ENCODE results near the gene ZNF239. TPM values are rescaled to one million over a fixed set of nuclear protein-coding genes. Genes with fewer than 3 reads are reported as not detected.

The ZNF239 gene
- total RNA-seq, 1 experiment from 2014 or later, result 16.4 TPM

DNA sequence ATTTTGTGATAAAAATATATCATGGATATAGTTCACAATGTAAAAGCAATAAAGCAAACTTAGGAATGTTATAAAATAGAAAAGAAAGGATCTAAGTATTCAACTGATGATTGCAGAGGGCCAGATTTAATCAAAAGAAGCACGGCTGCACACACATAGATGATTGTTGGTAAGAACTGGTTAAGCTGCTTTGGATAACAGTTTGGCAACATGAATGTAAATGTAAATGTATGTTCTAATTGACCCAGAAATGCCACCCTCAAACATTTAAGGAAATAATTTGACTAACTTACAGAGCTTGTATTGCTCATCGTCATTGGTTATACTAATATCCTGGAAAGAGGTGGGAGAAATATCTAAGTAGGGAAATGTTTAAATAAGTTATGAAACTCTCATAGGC, 45.0 kb upstream of the ZNF239 start:
- H3K4me3 ChIP-seq (ENCODE audit: low read depth, low read length), result no peak overlapping the region
- CTCF ChIA-PET, result no interaction called here
- Mint-ChIP-seq H3K9me3 (ENCODE audit: unreplicated experiment) (peaks cover 41% of the 10 kb centered on the region), H3K27ac (ENCODE audit: unreplicated experiment) (no peak overlapping the region), H3K27me3 (ENCODE audit: insufficient read depth, unreplicated experiment) (no peaks in the 10 kb centered on the region), H3K4me1 (ENCODE audit: low read depth, unreplicated experiment) (no peaks in the 10 kb centered on the region), H3K4me3 (ENCODE audit: unreplicated experiment) (no peak overlapping the region), H3K36me3 (ENCODE audit: insufficient read depth, unreplicated experiment) (peaks cover 28% of the 10 kb centered on the region)
- BruUV-seq (replicated peaks), result no TSS peak
- H3K36me3 ChIP-seq (ENCODE audit: control insufficient read depth, insufficient read depth, low read length), result no peaks in the 10 kb centered on the region
- POLR2A ChIA-PET, result no interaction called here
- H3K27me3 ChIP-seq (replicated peaks; ENCODE audit: control insufficient read depth, insufficient read depth, low read length), result no peaks in the 10 kb centered on the region
- TF ChIP-seq CTCF (IDR thresholded peaks at IDR 0.05; ENCODE audit: insufficient read depth in 1 of 2, low read depth in 1 of 2, low read length in 1 of 2, severe bottlenecking in 1 of 2, unreplicated experiment in 1 of 2), result no peak
- intact Hi-C loops (cut with micrococcal nuclease; ENCODE audit: unreplicated experiment), result no loop called here
- no peaks in the 10 kb centered on the region for H3K4me1 ChIP-seq
- H3K9me3 ChIP-seq, result peaks cover 53% of the 10 kb centered on the region
- no peak for DNase-seq

DNA sequence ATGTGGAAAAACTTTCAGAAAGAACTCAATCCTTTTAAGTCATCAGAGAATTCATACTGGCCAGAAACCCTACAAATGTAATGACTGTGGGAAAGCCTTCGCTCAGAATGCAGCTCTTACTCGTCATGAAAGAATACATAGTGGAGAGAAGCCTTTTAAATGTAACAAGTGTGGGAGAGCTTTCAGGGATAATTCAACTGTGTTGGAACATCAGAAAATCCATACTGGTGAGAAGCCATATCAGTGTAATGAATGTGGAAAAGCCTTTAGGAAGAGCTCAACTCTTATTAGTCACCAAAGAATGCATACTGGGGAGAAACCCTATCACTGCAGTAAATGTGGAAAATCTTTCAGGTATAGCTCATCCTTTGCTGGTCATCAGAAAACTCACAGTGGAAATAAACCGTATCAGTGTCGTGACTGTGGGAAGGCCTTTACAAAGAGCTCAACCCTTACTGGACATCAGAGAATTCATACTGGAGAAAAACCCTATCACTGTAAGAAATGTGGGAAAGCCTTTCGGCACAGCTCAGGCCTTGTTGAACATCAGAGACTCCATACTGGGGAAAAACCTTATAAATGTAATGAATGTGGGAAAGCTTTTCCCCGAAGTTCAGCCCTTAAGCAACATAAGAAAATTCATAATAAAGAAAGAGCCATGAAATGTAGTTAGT, 42.4 kb upstream of the ZNF239 start:
- no peak overlapping the region for H3K4me3 Mint-ChIP-seq (ENCODE audit: unreplicated experiment)
- peaks cover 36% of the 10 kb centered on the region for H3K36me3 Mint-ChIP-seq (ENCODE audit: insufficient read depth, unreplicated experiment)
- CTCF ChIA-PET, result no interaction called here
- no peak overlapping the region for H3K27ac Mint-ChIP-seq (ENCODE audit: unreplicated experiment)
- POLR2A ChIA-PET, result interaction anchor here (0.6 kb wide), 1 partner anchor 22 kb away, joined by 3 read pairs; no protein-coding TSS in a partner anchor
- no TSS peak for BruUV-seq (replicated peaks)
- H3K9me3 Mint-ChIP-seq (ENCODE audit: unreplicated experiment), result peaks cover 37% of the 10 kb centered on the region
- no peaks in the 10 kb centered on the region for H3K27me3 Mint-ChIP-seq (ENCODE audit: insufficient read depth, unreplicated experiment)
- Histone ChIP-seq H3K9me3 (peaks cover 63% of the 10 kb centered on the region), H3K27me3 (replicated peaks; ENCODE audit: control insufficient read depth, insufficient read depth, low read length) (no peaks in the 10 kb centered on the region), H3K4me3 (ENCODE audit: low read depth, low read length) (no peak overlapping the region), H3K4me1 (no peaks in the 10 kb centered on the region), H3K36me3 (ENCODE audit: control insufficient read depth, insufficient read depth, low read length) (no peaks in the 10 kb centered on the region; the same call in 1 of the 2 replicates)
- no peak for DNase-seq
- intact Hi-C loops (cut with micrococcal nuclease; ENCODE audit: unreplicated experiment), result no loop called here
- H3K4me1 Mint-ChIP-seq (ENCODE audit: low read depth, unreplicated experiment), result no peaks in the 10 kb centered on the region
- TF ChIP-seq CTCF (IDR thresholded peaks at IDR 0.05; ENCODE audit: insufficient read depth in 1 of 2, low read depth in 1 of 2, low read length in 1 of 2, severe bottlenecking in 1 of 2, unreplicated experiment in 1 of 2), result no peak

DNA sequence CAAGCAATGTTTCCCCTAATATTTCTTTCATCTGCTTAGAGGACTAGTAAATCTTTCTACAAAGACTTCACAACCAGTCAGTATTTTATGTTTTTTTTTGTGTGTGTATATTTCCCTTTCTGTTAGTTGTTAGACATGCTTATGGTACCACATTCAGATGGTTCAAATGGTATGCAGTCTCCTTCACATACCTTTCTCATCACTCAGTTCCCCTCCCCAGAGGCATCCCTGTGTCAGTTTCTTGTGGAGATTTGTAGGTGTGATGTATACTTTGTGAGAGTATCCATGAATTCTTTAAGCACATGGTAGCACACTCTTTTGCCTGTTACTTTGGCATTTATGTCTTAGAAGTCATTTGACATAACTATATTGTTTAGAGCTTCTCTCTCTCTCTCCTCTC, 36.2 kb upstream of the ZNF239 start:
- BruUV-seq (replicated peaks), result no TSS peak
- TF ChIP-seq CTCF (IDR thresholded peaks at IDR 0.05; ENCODE audit: insufficient read depth in 1 of 2, low read depth in 1 of 2, low read length in 1 of 2, severe bottlenecking in 1 of 2, unreplicated experiment in 1 of 2), result no peak
- CTCF ChIA-PET, result no interaction called here
- POLR2A ChIA-PET, result no interaction called here
- no peaks in the 10 kb centered on the region for H3K27me3 ChIP-seq (replicated peaks; ENCODE audit: control insufficient read depth, insufficient read depth, low read length)
- H3K36me3 ChIP-seq (ENCODE audit: control insufficient read depth, insufficient read depth, low read length), result peaks cover 2% of the 10 kb centered on the region
- H3K27me3 Mint-ChIP-seq (ENCODE audit: insufficient read depth, unreplicated experiment), result no peaks in the 10 kb centered on the region
- DNase-seq, result no peak
- peaks cover 27% of the 10 kb centered on the region for H3K9me3 ChIP-seq
- H3K36me3 Mint-ChIP-seq (ENCODE audit: insufficient read depth, unreplicated experiment), result peaks cover 35% of the 10 kb centered on the region
- peaks cover 33% of the 10 kb centered on the region for H3K9me3 Mint-ChIP-seq (ENCODE audit: unreplicated experiment)
- peaks cover 4% of the 10 kb centered on the region; the same call in 1 of the 2 replicates for H3K4me1 ChIP-seq
- no peak overlapping the region for H3K4me3 ChIP-seq (ENCODE audit: low read depth, low read length)
- no peak overlapping the region for H3K4me3 Mint-ChIP-seq (ENCODE audit: unreplicated experiment)
- intact Hi-C loops (cut with micrococcal nuclease; ENCODE audit: unreplicated experiment), result no loop called here
- no peak overlapping the region for H3K27ac Mint-ChIP-seq (ENCODE audit: unreplicated experiment)
- H3K4me1 Mint-ChIP-seq (ENCODE audit: low read depth, unreplicated experiment), result peaks cover 8% of the 10 kb centered on the region

Data from Caco-2 (cell line).